ENCODE results near the gene RSBN1L.

Gene RSBN1L

DNA sequence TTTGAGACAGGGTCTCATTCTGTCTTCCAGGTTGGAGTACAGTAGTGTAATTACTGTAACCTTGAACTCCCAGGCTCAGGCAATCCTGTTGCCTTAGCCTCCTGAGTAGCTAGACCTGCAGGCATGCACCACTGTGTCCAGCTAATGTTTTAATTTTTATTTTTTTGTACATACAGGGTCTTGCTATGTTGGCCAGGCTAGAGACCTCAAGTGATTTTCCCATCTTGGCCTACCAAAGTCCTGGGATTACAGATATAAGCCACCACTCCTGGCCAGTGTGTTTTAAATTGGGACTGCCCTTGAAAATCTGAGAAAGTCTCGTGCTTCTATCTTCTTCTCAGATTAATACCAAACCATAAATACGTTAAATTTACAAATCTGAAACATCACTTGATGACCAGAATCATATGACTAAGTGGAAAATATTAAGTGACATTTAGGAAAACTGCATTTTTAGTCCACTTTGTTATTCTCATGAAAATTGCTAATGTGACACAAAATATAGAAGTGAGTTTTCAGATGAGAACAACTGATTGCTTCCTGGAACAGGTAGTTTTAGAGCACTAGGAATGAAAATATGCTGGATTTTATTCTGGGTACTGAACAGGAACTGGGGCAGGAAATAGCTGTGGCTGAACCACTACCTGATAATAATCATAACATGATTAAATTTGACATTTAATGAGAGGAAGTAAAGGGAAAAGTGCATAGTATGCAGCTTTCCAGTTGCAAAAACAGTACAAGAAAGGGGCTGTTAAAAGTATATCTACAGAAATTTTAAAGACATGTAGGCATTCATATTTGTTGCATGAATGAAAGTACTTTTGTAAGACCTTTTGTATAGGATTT is 106.5 kb downstream of the RSBN1L start:
- no peak for DNase-seq (ENCODE audit: low read depth in 3 of 3)

- DNase-seq (ENCODE audit: low read depth in 3 of 3) = no peak
These were observed 110.2 kb downstream of the RSBN1L start for GRCh38 chr7:77806425-77806824.

DNA sequence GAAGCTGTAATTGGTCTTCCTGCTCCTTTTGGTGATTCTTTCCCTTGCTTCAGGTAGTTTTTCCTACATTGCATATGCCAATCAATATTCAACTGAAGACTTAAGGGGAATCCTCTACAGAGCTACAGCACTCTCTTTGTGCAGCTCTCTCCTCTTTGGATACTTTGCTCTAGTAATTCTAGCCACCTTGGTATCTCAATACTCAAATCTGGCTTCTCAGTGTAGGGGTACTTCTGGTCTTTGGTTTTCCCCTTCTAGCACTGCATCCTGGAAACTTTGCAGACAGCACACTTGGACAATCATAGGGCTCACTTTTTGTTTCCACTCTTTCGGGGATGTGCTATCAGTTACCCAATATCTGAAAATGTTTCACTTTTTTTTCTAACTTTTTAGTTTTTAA is 112.3 kb downstream of the RSBN1L start:
- no peak for DNase-seq (ENCODE audit: low read depth in 3 of 3)

DNA sequence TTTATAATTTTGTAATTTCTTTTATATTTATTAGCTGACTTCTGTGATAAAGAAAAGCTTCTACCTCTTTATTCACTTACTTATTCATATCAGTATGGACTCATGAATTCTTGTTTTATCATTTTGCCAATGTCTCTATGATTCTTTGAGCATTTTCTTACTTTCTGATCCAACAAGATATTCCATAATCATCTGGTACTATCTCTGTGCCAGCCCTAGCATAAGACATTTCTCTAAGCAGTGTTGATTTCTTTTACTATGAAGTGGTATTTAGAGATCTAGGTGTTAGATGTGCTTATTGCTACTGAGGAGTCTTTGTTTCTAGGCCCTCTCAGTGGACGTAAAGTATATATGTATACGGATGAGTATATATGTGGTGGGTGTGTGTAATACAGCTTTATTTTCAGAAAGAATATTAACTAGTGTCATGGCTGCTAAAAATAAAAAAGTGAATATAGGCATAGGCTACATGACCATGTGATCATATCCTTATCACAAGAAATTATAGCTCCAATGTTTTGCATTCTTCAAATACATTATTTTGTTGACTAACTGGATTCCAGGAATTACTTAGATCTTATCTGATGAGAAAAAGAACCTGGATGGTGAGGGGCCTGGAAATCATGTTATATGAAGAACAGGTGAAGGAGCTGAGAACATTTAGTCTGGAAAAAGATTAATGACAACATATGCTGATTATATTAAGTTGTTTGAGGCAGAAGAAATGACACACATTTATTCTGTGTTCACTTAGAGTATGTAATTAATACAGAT is 115.4 kb downstream of the RSBN1L start:
- DNase-seq (ENCODE audit: low read depth in 3 of 3) = no peak

DNA sequence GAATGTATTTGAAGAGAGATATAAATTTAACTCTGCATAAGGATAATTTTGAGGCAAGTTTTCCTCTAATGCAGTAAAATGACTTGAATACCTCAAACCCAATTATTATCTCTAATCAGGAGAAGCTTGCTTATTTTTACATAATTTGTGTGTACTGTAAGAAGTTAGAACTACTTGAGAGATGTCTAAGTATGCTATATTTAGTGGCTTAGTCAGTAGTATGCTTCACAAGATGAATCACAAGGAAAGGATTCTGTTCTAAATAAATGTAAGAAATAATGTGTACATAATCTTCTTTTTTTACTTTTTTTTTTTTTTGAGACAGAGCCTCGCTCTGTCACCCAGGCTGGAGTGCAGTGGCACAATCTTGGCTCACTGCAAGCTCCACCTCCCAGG is 116.0 kb downstream of the RSBN1L start:
- no peak for DNase-seq (ENCODE audit: low read depth in 3 of 3)

DNA sequence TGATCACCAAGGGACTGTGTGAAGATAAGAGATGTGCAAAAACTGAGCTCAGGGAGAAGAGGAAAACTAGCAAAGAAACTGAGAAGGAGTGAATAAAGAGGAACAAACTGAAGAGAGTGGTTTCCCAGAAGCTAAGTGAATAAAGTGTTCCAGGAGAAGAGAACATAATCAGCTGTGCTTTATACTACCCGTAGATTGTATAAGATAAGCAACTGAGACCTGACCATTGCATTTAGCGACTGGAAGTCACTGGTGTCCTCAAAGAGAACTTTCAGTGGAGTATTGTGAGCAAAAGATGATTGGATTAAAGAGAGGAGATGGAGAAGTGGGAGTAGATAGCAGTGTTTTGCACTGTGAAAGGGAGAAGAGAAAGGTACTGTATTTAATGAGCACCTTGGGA is 116.9 kb downstream of the RSBN1L start:
- no peak for DNase-seq (ENCODE audit: low read depth in 3 of 3)

DNA sequence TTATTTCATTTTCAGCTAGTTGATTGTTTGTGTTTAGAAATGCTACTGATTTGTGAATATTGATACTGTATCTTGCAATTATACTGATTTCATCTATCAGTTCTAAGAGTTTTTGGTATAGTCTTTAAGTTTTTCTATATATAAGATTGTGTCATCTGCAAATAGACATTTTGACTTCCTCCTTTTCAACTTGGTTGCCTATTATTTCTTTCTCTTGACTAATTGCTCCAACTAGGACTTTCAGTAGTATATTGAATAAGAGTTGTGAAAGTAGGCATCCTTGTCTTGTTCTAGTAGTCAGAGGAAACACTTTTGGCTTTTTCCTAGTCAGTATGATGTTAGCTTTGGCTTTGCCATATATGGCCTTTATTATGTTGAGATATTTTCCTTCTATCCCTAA is 122.8 kb downstream of the RSBN1L start:
- no peak for DNase-seq (ENCODE audit: low read depth in 3 of 3)

GRCh38 chr7:77820967-77821366 is 124.7 kb downstream of the RSBN1L start:
- DNase-seq (ENCODE audit: low read depth in 3 of 3) = no peak

DNA sequence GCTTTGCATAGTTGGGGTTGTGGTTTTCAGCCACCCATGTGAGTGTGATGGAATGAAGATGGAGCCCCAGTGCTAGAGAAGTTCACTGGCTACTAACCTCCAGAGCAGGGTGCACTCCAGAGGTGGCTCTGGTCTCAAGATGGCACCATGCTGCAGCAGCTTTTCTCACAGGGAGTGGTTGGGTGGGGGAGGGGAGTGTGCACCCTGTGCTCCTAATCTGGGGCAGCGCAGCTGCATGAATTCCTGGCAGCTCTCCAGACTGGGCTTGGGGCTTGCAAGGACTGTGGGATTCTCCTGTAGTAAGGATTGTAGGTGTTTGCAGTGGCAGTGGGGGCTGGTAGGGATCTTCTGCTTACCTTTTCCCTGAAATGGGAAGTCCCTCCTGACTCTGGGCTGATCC is 126.0 kb downstream of the RSBN1L start:
- DNase-seq (ENCODE audit: low read depth in 3 of 3) = no peak

DNA sequence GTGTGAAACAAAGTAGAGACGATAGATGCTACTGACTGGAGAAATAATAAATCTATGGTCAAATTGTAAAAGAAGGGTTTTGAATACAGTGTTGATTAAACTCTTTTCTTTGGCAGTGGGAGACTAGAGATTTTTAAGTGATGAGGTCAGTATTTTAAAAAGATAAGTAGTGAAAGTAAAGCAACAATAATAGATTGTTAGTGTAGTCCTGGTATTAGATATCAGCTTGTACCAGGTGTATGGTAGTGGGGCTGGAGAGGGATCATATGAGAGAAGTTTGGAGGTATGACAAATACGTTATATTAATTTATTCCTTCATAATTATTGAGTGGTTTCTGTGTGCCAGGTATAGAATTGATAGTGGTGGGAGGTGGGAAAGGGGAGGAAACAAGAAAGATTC is 127.5 kb downstream of the RSBN1L start:
- DNase-seq (ENCODE audit: low read depth in 3 of 3) = no peak

- DNase-seq (ENCODE audit: low read depth in 3 of 3) = no peak
These were observed 128.4 kb downstream of the RSBN1L start for GRCh38 chr7:77824636-77825035.

- no peak for DNase-seq (ENCODE audit: low read depth in 3 of 3)
These were observed 128.9 kb downstream of the RSBN1L start for GRCh38 chr7:77825131-77825530.

DNA sequence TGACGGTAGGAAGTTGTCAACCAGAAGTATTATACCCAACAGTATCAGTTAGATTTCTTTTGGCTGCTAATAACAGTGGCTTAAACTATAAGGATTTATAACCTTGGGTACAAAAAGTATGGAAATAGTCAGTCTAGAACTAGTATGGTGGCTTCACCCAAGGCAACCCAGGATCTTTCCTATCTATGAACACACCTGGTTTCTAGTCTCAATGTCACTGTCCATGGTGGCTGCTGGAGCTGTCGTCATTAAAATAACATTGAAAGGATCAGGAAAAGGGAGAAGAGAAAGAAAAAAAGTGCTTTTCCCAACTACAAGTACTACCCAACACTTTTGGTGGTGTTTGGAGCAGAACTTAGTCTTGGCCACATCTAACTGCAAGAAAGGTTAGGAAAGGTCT is 130.0 kb downstream of the RSBN1L start:
- no peak for DNase-seq (ENCODE audit: low read depth in 3 of 3)

- DNase-seq (ENCODE audit: low read depth in 3 of 3) = no peak
These were observed 131.7 kb downstream of the RSBN1L start for GRCh38 chr7:77827999-77828398.

- no peak for DNase-seq (ENCODE audit: low read depth in 3 of 3)
These were observed 134.5 kb downstream of the RSBN1L start for GRCh38 chr7:77830649-77831355.

DNA sequence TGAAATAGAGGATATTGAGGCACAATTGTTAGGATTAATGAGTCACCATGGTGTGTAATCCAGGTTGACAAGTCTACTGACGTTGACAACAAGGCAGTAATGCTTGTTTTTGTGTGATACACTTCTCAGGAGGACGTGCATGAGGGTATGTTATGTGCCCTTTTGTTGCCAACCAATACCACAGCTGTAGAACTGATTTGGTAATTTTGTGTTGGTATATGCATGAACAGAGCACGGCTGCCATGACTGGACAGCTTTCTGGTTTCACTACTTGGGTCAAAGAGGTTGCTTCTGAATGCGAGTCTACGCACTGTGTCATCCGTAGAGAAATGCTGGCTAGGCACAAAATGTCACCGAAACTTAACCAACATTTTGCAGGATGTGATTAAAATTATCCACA is 135.2 kb downstream of the RSBN1L start:
- peak in 1 of 3 experiments; percentile 21 for DNase-seq (ENCODE audit: low read depth in 3 of 3)

GRCh38 chr7:77831953-77832352 is 135.7 kb downstream of the RSBN1L start:
- no peak for DNase-seq (ENCODE audit: low read depth in 3 of 3)

All from stimulated activated CD4-positive, alpha-beta T cell treated with anti-CD3 and anti-CD28 coated beads, TNF-alpha, amount 100 ng/mL, for 24 hours (primary cell).